Transverse colon (tissue), 4 donors: ENCODE measurements around the gene GBE1.

Experiments
- POLR2A ChIP-seq: fragments of 450-650 bp; IDR thresholded peaks from one replicate; pipeline ENCODE4 v1.6.1; 2016; ENCODE audit warnings: antibody characterized with exemption, mild to moderate bottlenecking, moderate library complexity
- POLR2AphosphoS5 ChIP-seq, 3 donors: sonication (generic); formaldehyde crosslinking; IDR thresholded peaks; one replicate each; pipeline ENCODE4 v1.6.1; 2016; ENCODE audit warnings: antibody characterized with exemption in 3 of 3
- TF ChIP-seq, protein P1 (sequence below), 5 experiments: fragments of 200-600 bp in 3 of 5; fragments of 450-650 bp in 2 of 5; sonication (generic) in 3 of 5; IDR thresholded peaks; 1 replicate in 2 of 5; 2 replicates in 3 of 5; pipeline ENCODE4 v1.5.1; 2016 to 2017; ENCODE audit warnings: antibody characterized with exemption in 5 of 5, inconsistent platforms in 3 of 5, mild to moderate bottlenecking in 2 of 5, moderate library complexity in 1 of 5

DNA sequence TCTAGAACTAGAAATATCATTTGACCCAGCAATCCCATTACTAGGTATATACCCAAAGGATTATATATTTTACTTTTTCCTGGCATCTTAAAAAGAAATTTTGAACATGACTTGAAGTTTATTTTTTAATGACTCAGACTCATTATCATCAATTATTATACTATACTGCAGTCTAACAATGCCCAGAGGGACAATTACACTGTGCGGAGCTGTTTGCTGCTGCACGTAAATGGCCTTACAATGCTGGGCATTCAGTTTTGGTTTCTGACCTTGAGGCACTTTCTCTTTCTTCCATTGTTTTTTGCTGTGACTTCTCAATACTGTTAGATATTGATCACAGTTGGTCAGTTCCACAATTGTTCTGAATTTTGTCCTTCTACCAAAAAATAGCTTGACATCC lies 128.8 kb downstream of the GBE1 start:
- TF ChIP-seq, protein P1, sequence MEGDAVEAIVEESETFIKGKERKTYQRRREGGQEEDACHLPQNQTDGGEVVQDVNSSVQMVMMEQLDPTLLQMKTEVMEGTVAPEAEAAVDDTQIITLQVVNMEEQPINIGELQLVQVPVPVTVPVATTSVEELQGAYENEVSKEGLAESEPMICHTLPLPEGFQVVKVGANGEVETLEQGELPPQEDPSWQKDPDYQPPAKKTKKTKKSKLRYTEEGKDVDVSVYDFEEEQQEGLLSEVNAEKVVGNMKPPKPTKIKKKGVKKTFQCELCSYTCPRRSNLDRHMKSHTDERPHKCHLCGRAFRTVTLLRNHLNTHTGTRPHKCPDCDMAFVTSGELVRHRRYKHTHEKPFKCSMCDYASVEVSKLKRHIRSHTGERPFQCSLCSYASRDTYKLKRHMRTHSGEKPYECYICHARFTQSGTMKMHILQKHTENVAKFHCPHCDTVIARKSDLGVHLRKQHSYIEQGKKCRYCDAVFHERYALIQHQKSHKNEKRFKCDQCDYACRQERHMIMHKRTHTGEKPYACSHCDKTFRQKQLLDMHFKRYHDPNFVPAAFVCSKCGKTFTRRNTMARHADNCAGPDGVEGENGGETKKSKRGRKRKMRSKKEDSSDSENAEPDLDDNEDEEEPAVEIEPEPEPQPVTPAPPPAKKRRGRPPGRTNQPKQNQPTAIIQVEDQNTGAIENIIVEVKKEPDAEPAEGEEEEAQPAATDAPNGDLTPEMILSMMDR (IDR thresholded peaks at IDR 0.05) = no peak
- no peak for TF ChIP-seq POLR2AphosphoS5 (IDR thresholded peaks at IDR 0.05)
- no peak for TF ChIP-seq POLR2A
